AG08396 (cell line): ENCODE results near the gene CDK6.

Experiments used
- DNase-seq: peaks from one replicate; pipeline ENCODE4 v3.0.0; 2012; ENCODE audit warnings: low spot score, mixed read lengths

CDK6 gene

GRCh38 chr7:92586403-92586802 lies 250.0 kb downstream of the CDK6 start:
- peak; percentile 28 for DNase-seq

- no peak for DNase-seq
Measured at GRCh38 chr7:92584953-92585352, 251.4 kb downstream of the CDK6 start.

DNA sequence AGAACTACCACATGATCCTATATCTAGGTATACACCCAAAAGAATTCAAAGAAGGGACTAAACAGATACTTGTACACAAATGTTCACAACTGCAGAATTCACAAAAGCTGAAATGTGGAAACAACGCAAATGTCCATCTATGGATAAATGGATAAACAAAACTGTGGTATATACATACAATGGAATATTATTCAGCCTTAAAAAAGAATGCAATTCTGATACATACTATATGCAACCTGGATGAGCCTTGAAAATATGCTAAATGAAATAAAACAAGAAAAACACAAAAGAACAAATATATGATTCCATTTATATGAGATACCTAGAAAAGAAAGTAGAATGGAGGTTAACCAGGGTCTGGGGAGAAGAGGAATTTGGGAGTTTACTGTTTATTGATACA lies 253.4 kb downstream of the CDK6 start:
- no peak for DNase-seq

DNA sequence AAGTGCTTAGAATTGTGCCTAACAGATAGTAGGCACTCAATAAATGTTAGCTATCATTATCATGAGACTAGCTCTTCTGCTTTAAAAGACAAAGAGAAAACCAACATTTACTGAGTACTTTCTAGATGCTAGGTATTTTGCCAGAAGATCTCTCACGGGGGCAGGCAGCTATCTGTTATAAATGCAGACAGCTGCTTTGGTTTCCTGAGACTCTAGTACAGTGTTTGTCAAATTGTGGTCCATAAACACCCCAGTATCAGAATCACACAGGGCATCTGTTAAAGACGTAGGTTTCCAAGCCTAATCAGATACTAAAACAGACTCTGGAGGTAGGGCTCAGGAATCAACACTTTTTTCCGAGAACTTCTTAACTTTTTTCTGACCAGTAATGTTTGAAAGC lies 260.1 kb downstream of the CDK6 start:
- no peak for DNase-seq

DNA sequence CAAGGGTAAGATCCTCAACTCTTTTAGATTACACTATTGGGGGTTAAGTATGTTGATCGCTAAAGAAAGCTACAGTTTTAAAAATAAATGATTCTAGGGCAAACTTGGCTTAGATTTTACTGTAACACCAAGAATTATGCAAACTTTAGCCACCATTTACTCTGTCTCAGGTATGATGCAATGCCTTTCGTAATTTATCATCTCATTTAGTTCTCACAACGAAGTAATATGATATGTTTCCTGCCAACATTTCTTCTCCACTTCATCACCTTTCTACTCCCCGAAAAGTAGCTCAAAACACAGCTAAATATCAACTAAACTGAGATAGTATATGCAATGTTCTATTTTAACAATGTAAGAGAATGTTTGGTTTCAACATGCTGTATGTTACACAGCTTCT lies 267.2 kb downstream of the CDK6 start:
- no peak for DNase-seq

DNA sequence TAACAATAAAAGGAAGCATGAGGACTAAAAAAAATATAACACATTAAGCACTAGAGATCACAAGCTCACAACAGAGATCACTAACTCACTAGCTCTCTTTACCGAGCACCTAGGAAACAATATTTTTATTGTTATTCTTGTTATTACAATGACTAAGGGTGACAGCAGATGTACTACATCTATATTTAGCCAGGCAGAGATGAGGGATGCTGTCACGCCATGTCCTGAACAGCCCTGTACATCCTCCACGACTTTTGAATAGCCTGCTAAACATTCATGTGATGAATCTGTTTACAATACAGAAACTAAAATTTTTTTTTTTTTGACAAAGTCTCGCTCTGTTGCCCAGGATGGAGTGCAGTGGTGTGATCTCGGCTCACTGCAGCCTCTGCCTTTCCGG lies 268.9 kb downstream of the CDK6 start:
- DNase-seq: no peak

- DNase-seq: no peak
Measured at GRCh38 chr7:92563345-92563744, 273.0 kb downstream of the CDK6 start.

GRCh38 chr7:92560602-92561001 lies 275.8 kb downstream of the CDK6 start:
- DNase-seq: no peak

- DNase-seq: no peak
Measured at GRCh38 chr7:92557808-92558362, 278.5 kb downstream of the CDK6 start.

DNA sequence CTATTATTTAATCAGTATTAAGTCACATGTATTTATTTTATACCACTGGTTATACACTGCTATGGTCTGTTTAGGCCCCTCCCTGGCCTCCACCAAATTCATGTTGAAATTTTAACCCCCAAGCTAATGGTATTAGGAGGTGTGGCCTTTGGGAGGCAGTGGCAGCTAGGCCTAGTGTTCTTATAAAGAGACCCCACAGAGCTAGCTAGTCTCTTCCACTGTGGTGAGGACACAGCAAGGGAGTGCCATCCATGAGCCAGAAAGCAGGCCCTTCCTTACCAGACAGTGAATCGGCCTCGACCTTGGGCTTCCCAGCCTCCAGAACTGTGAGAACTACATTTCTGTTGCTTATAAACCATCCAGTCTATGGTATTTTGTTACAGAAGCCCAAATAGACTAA lies 279.1 kb downstream of the CDK6 start:
- DNase-seq: no peak
